Measurements from ENCODE around the gene ZFP1.

DNA sequence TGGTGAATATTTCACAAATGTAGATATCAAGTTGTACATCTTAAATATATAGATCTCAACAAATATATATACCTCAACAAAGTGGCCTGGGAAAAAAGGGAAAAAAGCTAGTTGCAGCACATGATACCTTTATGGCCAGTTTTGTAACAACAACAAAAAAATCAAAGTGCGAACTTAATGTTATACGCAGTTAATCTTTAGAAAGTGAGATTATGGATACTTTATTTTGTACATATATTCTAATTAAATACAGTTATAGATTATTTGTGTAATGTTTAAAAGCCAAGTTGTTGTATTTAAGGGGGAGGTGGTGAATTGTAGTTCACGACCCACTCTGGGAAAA is 385 bp upstream of the ZFP1 start:
- TF ChIP-seq, protein P1, sequence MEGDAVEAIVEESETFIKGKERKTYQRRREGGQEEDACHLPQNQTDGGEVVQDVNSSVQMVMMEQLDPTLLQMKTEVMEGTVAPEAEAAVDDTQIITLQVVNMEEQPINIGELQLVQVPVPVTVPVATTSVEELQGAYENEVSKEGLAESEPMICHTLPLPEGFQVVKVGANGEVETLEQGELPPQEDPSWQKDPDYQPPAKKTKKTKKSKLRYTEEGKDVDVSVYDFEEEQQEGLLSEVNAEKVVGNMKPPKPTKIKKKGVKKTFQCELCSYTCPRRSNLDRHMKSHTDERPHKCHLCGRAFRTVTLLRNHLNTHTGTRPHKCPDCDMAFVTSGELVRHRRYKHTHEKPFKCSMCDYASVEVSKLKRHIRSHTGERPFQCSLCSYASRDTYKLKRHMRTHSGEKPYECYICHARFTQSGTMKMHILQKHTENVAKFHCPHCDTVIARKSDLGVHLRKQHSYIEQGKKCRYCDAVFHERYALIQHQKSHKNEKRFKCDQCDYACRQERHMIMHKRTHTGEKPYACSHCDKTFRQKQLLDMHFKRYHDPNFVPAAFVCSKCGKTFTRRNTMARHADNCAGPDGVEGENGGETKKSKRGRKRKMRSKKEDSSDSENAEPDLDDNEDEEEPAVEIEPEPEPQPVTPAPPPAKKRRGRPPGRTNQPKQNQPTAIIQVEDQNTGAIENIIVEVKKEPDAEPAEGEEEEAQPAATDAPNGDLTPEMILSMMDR (IDR thresholded peaks at IDR 0.05): no peak
- no peak for TF ChIP-seq POLR2A (IDR thresholded peaks at IDR 0.05)
